LNCaP clone FGC (cell line): ENCODE results near the gene SLC1A2.

Experiments used
- DNase-seq: peaks from one replicate; pipeline ENCODE4 v3.0.0-alpha.2; 2011; ENCODE audit warnings: low read depth
- H3K4me3 ChIP-seq: 2 replicates; pipeline ENCODE4 v1.5.1; 2011; ENCODE audit warnings: mild to moderate bottlenecking, low read depth, low read length, control low read depth
- TF ChIP-seq, protein P1 (sequence below): IDR thresholded peaks from 2 replicates; pipeline ENCODE4 v1.5.1; 2012; ENCODE audit warnings: mild to moderate bottlenecking; ENCODE audit not compliant: control insufficient read depth, insufficient read depth; ENCODE audit errors: extremely low read depth

SLC1A2 gene

DNA sequence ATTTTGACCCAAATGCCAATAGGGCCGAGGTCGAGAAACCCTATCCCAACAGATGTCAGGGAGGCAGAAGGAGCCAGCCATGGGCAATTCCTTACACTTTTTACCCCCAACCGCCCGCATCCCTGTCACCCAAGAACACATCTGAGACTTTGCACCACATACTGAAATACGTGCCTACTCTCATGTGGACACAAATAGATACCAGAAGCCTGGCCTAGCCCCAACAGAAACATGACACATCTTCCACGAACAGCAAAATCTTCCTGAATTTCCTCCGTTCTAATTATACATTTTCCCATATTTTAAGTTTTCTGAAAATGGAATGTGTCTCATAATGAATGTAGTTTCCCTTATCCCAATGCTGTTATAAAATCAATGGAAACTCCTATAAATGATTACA is 64.7 kb downstream of the SLC1A2 start:
- TF ChIP-seq, protein P1, sequence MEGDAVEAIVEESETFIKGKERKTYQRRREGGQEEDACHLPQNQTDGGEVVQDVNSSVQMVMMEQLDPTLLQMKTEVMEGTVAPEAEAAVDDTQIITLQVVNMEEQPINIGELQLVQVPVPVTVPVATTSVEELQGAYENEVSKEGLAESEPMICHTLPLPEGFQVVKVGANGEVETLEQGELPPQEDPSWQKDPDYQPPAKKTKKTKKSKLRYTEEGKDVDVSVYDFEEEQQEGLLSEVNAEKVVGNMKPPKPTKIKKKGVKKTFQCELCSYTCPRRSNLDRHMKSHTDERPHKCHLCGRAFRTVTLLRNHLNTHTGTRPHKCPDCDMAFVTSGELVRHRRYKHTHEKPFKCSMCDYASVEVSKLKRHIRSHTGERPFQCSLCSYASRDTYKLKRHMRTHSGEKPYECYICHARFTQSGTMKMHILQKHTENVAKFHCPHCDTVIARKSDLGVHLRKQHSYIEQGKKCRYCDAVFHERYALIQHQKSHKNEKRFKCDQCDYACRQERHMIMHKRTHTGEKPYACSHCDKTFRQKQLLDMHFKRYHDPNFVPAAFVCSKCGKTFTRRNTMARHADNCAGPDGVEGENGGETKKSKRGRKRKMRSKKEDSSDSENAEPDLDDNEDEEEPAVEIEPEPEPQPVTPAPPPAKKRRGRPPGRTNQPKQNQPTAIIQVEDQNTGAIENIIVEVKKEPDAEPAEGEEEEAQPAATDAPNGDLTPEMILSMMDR, result no peak
- no peak for DNase-seq

DNA sequence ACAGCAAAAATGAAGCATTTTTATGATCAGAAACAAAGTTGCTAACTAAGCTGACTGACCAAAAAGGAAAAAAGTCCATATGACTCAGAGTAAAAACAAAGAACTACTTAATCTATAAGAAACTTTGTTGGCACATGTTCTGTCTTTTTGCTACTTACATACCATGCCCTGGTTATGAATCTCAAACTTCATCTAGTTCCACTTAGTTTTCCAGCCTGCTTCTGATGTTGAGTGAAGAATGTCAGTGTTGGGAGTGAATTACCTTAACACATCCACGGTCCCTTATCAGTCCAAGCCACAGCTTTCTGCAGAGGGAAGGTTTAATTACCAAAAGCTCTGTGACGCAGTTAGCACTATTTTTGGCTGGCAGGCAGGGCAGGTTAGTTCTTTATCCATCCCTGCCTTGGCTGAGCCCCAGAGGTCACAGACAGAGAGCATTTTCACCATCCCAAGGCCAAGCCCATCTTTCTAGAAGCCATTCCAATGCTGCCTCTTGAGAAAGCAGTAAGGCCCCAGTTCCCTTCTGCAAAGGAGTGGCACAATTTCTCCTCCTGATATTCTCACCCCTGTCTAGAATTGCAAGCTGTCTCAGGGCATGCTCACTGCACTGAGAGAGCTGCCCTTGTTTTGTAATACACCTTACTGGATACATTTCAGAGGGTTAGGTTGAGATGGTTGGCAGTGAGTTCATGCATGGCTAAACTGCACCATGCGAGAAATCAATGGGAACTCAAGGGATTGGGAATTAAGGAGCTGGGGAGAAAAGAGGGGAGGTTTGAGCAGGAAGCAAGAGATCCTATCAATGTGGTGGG is 67.1 kb downstream of the SLC1A2 start:
- no peak for DNase-seq
- H3K4me3 ChIP-seq, result no peak overlapping the region
- TF ChIP-seq, protein P1, result no peak

More for the DNA sequence above, 64.7 kb downstream of the SLC1A2 start:
- H3K4me3 ChIP-seq, result no peak overlapping the region

DNA sequence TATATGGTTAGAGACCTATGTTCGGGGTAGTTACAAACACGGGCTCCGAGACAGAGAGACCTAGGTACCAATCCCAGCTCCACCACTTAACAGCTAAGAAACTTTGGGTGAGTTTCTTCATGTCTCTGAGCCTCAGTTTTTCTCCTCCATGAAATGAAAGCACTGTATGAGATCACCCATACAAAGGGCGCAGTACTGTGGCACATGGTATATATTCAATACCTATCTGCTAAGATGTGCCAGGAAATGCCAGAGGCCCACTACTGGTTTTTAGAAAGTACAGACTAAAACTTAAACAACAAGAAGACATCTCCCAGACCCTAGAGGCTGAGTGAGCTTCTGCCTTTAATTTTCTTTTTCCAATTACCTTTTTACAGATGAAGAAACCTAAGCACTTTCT is 69.5 kb downstream of the SLC1A2 start:
- TF ChIP-seq, protein P1, result no peak
- DNase-seq, result no peak
- H3K4me3 ChIP-seq, result no peak overlapping the region

DNA sequence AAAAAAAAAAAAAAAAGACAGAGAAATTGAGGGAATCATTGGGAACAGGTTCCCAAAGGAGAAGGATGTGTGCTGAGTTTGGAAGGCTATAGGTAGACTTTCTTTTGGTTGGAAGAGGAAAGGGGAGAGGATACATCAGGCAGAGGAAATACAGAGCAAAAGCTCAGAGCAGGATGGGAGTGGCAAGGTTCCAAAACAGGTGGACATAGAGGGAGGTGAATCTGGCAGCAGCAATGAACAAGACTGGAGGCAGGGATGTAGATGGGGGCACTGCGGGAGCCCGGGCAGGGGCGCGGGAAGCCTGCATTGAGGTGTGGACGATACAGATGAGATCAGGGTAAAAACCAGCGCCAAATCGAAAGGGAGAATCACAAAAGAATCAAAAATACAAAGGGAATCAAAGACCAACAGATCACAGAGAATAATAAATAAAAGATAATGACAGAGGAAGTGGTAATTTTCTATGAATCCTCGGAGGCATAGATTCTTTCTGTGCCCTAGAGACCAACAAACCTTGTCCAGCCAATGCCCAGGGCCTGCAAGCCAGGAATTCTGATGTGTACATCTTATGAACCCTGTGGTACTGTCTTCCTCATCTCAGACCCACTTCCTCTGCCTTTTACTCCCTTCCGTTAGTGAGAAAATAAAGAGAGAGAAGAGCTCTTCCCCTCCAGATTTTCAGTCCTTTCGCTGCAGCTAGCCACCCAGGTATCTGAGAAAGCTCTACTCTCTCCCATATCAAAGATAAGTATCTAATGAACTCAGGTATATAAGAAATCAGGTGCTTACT is 70.3 kb downstream of the SLC1A2 start:
- no peak for DNase-seq
- TF ChIP-seq, protein P1, result no peak
- no peak overlapping the region for H3K4me3 ChIP-seq

DNA sequence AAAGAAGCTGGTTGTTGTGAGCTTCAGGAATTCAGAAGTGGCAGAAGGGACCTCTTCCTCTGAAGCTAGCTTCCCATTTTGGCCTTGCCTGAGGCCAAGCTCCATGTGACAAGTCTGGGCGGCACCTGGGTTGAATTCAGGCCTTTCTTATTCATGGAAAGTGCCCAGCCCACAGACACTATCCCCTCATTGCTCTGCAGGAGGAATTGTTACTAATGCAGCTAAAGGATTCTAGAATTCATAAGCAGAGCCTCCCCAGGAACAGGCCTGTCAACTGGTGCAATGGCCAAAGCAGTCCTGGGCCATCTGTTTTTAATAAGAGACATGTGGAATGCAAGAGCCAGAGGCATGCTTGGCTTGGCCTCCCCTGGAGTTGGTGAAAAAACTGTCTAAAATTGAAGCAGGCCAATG is 71.4 kb downstream of the SLC1A2 start:
- H3K4me3 ChIP-seq, result no peak overlapping the region
- DNase-seq, result no peak

DNA sequence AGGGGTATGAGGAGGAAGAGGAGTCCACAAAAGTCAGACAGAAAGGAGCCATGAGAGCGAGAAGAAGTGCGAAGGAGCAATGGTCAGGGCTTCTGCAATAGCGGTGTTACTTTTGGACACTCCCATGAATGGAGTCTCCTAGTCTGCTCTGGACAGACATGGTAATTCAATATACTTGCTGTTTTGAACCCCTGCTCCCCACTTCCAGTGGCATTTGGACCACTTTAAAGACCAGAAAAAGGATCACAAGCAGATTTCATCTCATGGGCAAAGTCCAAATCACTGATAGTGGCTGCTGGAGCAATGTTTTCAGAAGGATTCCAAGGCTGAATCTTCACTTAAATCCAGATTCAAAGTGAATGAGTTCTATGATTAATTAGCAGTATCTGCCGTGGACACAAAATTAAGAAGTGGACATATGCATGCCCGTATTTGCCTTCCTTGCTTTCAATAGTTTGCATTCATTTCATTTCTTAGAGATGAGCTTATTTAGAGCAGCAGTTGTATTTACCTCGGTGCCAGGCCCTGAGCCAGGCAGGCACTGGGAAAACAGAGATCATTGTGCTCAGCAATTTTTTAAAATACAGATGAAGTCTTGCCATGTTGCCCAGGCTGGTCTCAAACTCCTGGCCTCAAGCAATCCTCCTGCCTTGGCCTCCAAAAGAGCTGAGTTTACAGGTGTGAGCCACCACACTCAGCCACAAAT is 72.0 kb downstream of the SLC1A2 start:
- no peak overlapping the region for H3K4me3 ChIP-seq
- DNase-seq, result no peak
- TF ChIP-seq, protein P1, result no peak

More for the DNA sequence above, 71.4 kb downstream of the SLC1A2 start:
- TF ChIP-seq, protein P1, result no peak
